Brain microvascular endothelial cell (primary cell): Measurements from ENCODE around the gene PDLIM7.
A peak's percentile ranks its signal among the peaks of the same experiment; 100 is the strongest.

Experiments
- DNase-seq: peaks from one replicate; pipeline ENCODE4 v3.0.0-alpha.2; 2020
- H3K27ac ChIP-seq: fragments of 250-450 bp; sonication (Bioruptor Pico); 2 replicates; pipeline ENCODE4 v1.5.1; 2020; ENCODE audit warnings: mild to moderate bottlenecking, moderate library complexity
- H3K27me3 ChIP-seq: fragments of 250-450 bp; sonication (Bioruptor Pico); replicated peaks from 2 replicates; pipeline ENCODE4 v1.5.1; 2020; ENCODE audit warnings: mild to moderate bottlenecking
- H3K36me3 ChIP-seq: fragments of 250-450 bp; sonication (Bioruptor Pico); replicated peaks from 2 replicates; pipeline ENCODE4 v1.5.1; 2020; ENCODE audit warnings: mild to moderate bottlenecking
- H3K4me3 ChIP-seq: 2 replicates; pipeline ENCODE4 v1.5.1; 2011; ENCODE audit warnings: low read depth, mild to moderate bottlenecking, control low read depth, low read length, moderate library complexity
- CTCF ChIP-seq: IDR thresholded peaks from 2 replicates; pipeline ENCODE4 v1.5.1; 2011; ENCODE audit warnings: low read depth, mild to moderate bottlenecking, moderate library complexity, low read length, control low read depth, inconsistent platforms; ENCODE audit errors: missing control alignments
- in situ Hi-C: cut with HindIII; loops from 2 replicates; pipeline ENCODE4 v1.10.0; 2017; ENCODE audit warnings: low sequenced_read_pairs, low pct_ligation_motif_present

Gene PDLIM7

GRCh38 chr5:177496727-177497291 is 595 bp downstream of the PDLIM7 start:
- Histone ChIP-seq H3K4me3 (peak overlapping the region; percentile 81), H3K36me3 (peaks cover 31% of the 10 kb centered on the region), H3K27me3 (no peaks in the 10 kb centered on the region), H3K27ac (peak overlapping the region; percentile 97)
- in situ Hi-C loops, result no loop called here
- DNase-seq, result peak; percentile 91
- TF ChIP-seq CTCF, result no peak

- in situ Hi-C loops, result no loop called here
- Histone ChIP-seq H3K4me3 (peak overlapping the region; percentile 81), H3K36me3 (peaks cover 36% of the 10 kb centered on the region), H3K27me3 (no peaks in the 10 kb centered on the region), H3K27ac (peak overlapping the region; percentile 97)
- peak; percentile 65 for DNase-seq
- peak; percentile 63 for TF ChIP-seq CTCF
Observed at GRCh38 chr5:177496070-177496726, 1.2 kb downstream of the PDLIM7 start.

GRCh38 chr5:177495243-177496060 is 2.0 kb downstream of the PDLIM7 start:
- Histone ChIP-seq H3K36me3 (peaks cover 43% of the 10 kb centered on the region), H3K4me3 (peak overlapping the region; percentile 81), H3K27ac (peak overlapping the region; percentile 97), H3K27me3 (no peaks in the 10 kb centered on the region)
- in situ Hi-C loops, result no loop called here
- TF ChIP-seq CTCF, result no peak
- peak; percentile 90 for DNase-seq

GRCh38 chr5:177494346-177495195 is 2.8 kb downstream of the PDLIM7 start:
- peaks cover 52% of the 10 kb centered on the region for H3K36me3 ChIP-seq
- in situ Hi-C loops, result no loop called here
- H3K27me3 ChIP-seq, result no peaks in the 10 kb centered on the region
- peak; percentile 66 for TF ChIP-seq CTCF
- peak overlapping the region; percentile 81 for H3K4me3 ChIP-seq
- DNase-seq, result peak; percentile 93
- H3K27ac ChIP-seq, result peak overlapping the region; percentile 97

GRCh38 chr5:177493795-177494345 is 3.5 kb downstream of the PDLIM7 start:
- no peaks in the 10 kb centered on the region for H3K27me3 ChIP-seq
- no peak for TF ChIP-seq CTCF
- H3K36me3 ChIP-seq, result peaks cover 59% of the 10 kb centered on the region
- in situ Hi-C loops, result no loop called here
- H3K4me3 ChIP-seq, result peak overlapping the region; percentile 34
- H3K27ac ChIP-seq, result peak overlapping the region; percentile 97
- no peak for DNase-seq
